Loucy (cell line): ENCODE data around the gene MEF2B.

Experiments
- H2AFZ ChIP-seq: fragments of 200-600 bp; sonication (generic); 2 replicates; pipeline ENCODE4 v1.6.0; 2016; ENCODE audit warnings: antibody characterized with exemption, mild to moderate bottlenecking, low read length, moderate library complexity
- H3F3A ChIP-seq: fragments of 200-600 bp; 2 replicates; pipeline ENCODE4 v1.6.0; 2016; ENCODE audit warnings: antibody characterized with exemption, low read depth, mild to moderate bottlenecking
- H3K27me3 ChIP-seq: fragments of 200-600 bp; sonication (generic); 2 replicates; pipeline ENCODE4 v1.6.1; 2014; ENCODE audit warnings: low read length, mild to moderate bottlenecking; ENCODE audit not compliant: insufficient read depth, poor library complexity, severe bottlenecking
- H3K36me3 ChIP-seq: fragments of 200-600 bp; sonication (generic); 2 replicates; pipeline ENCODE4 v1.6.1; 2016; ENCODE audit warnings: low read length; ENCODE audit not compliant: insufficient read depth
- H3K4me1 ChIP-seq: fragments of 200-600 bp; sonication (generic); 2 replicates; pipeline ENCODE4 v1.5.1; 2014; ENCODE audit warnings: low read length, mild to moderate bottlenecking; ENCODE audit not compliant: insufficient read depth, poor library complexity, severe bottlenecking
- H3K4me2 ChIP-seq: fragments of 200-600 bp; sonication (generic); 2 replicates; pipeline ENCODE4 v1.6.0; 2014; ENCODE audit warnings: antibody characterized with exemption, low read length, low read depth, mild to moderate bottlenecking; ENCODE audit not compliant: poor library complexity, severe bottlenecking
- H3K4me3 ChIP-seq: fragments of 200-600 bp; sonication (generic); 2 replicates; pipeline ENCODE4 v1.5.1; 2014; ENCODE audit warnings: low read length, mild to moderate bottlenecking, mixed read lengths; ENCODE audit not compliant: poor library complexity, severe bottlenecking
- H3K79me2 ChIP-seq: fragments of 200-600 bp; sonication (generic); 2 replicates; pipeline ENCODE4 v1.6.1; 2014; ENCODE audit warnings: low read length; ENCODE audit not compliant: insufficient read depth
- H3K9ac ChIP-seq: fragments of 200-600 bp; sonication (generic); 2 replicates; pipeline ENCODE4 v1.6.0; 2014; ENCODE audit warnings: mild to moderate bottlenecking, low read depth, low read length, moderate library complexity; ENCODE audit not compliant: poor library complexity, severe bottlenecking
- H3K9me2 ChIP-seq: fragments of 200-600 bp; sonication (generic); replicated peaks from 2 replicates; pipeline ENCODE4 v1.6.1; 2016; ENCODE audit warnings: low read depth, low read length, mixed read lengths
- H3K9me3 ChIP-seq: fragments of 200-600 bp; sonication (generic); 2 replicates; pipeline ENCODE4 v1.6.1; 2014; ENCODE audit warnings: mild to moderate bottlenecking, antibody characterized with exemption, low read length, low read depth; ENCODE audit not compliant: insufficient read depth
- H4K20me1 ChIP-seq: fragments of 200-600 bp; sonication (generic); 2 replicates; pipeline ENCODE4 v1.6.0; 2014; ENCODE audit warnings: antibody characterized with exemption, low read length, mild to moderate bottlenecking; ENCODE audit not compliant: insufficient read depth, poor library complexity, severe bottlenecking
- EZH2phosphoT487 ChIP-seq: fragments of 200-600 bp; IDR thresholded peaks from 2 replicates; pipeline ENCODE4 v1.6.1; 2018; ENCODE audit warnings: antibody characterized with exemption, mild to moderate bottlenecking, moderate library complexity, borderline replicate concordance
- TF ChIP-seq, protein P1 (sequence below): fragments of 200-600 bp; sonication (generic); conservative IDR thresholded peaks from 2 replicates; pipeline ENCODE4 v1.5.1; 2014; ENCODE audit warnings: mild to moderate bottlenecking, antibody characterized with exemption, low read length

MEF2B gene

GRCh38 chr19:19170873-19171672, 1.0 kb upstream of the MEF2B start:
- Histone ChIP-seq H3K4me2 (no peak overlapping the region), H3K27me3 (no peaks in the 10 kb centered on the region), H3K9me2 (no peaks in the 10 kb centered on the region), H3K79me2 (no peaks in the 10 kb centered on the region), H4K20me1 (no peaks in the 10 kb centered on the region), H2AFZ (no peak overlapping the region), H3F3A (no peaks in the 10 kb centered on the region), H3K36me3 (no peaks in the 10 kb centered on the region), H3K4me3 (no peak overlapping the region), H3K4me1 (no peaks in the 10 kb centered on the region), H3K9me3 (no peaks in the 10 kb centered on the region), H3K9ac (no peak overlapping the region)
- no peak for TF ChIP-seq EZH2phosphoT487
- TF ChIP-seq, protein P1, sequence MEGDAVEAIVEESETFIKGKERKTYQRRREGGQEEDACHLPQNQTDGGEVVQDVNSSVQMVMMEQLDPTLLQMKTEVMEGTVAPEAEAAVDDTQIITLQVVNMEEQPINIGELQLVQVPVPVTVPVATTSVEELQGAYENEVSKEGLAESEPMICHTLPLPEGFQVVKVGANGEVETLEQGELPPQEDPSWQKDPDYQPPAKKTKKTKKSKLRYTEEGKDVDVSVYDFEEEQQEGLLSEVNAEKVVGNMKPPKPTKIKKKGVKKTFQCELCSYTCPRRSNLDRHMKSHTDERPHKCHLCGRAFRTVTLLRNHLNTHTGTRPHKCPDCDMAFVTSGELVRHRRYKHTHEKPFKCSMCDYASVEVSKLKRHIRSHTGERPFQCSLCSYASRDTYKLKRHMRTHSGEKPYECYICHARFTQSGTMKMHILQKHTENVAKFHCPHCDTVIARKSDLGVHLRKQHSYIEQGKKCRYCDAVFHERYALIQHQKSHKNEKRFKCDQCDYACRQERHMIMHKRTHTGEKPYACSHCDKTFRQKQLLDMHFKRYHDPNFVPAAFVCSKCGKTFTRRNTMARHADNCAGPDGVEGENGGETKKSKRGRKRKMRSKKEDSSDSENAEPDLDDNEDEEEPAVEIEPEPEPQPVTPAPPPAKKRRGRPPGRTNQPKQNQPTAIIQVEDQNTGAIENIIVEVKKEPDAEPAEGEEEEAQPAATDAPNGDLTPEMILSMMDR = no peak

GRCh38 chr19:19169236-19170052, 619 bp downstream of the MEF2B start:
- Histone ChIP-seq H3K36me3 (no peaks in the 10 kb centered on the region), H3K9me3 (no peaks in the 10 kb centered on the region), H3K4me3 (no peak overlapping the region), H2AFZ (no peak overlapping the region), H4K20me1 (no peaks in the 10 kb centered on the region), H3K4me1 (no peaks in the 10 kb centered on the region), H3F3A (no peaks in the 10 kb centered on the region), H3K4me2 (no peak overlapping the region), H3K9me2 (no peaks in the 10 kb centered on the region), H3K79me2 (no peaks in the 10 kb centered on the region), H3K27me3 (no peaks in the 10 kb centered on the region), H3K9ac (no peak overlapping the region)
- TF ChIP-seq EZH2phosphoT487 = no peak
- TF ChIP-seq, protein P1 = no peak

- TF ChIP-seq, protein P1 = no peak
- TF ChIP-seq EZH2phosphoT487 = no peak
- H3K4me3 ChIP-seq = no peak overlapping the region
- no peak overlapping the region for H2AFZ ChIP-seq
- H3F3A ChIP-seq = no peaks in the 10 kb centered on the region
- no peaks in the 10 kb centered on the region for H3K9me2 ChIP-seq
- H3K79me2 ChIP-seq = no peaks in the 10 kb centered on the region
- H3K36me3 ChIP-seq = no peaks in the 10 kb centered on the region
- H3K9ac ChIP-seq = no peak overlapping the region
- H3K4me1 ChIP-seq = no peaks in the 10 kb centered on the region
- H4K20me1 ChIP-seq = no peaks in the 10 kb centered on the region
- no peak overlapping the region for H3K4me2 ChIP-seq
- no peaks in the 10 kb centered on the region for H3K27me3 ChIP-seq
- no peaks in the 10 kb centered on the region for H3K9me3 ChIP-seq
Observed at GRCh38 chr19:19167612-19168011, 2.5 kb downstream of the MEF2B start.
